ENCODE results near the gene MEIOC. TPM values are rescaled to one million over a fixed set of nuclear protein-coding genes. Genes with fewer than 3 reads are reported as not detected.

The MEIOC gene
- total and polyA plus RNA-seq, 2 donors (not counting 3 experiments of a cell fraction or from before 2014, with no cell fraction given), result 0.08 to 0.46 TPM

- POLR2A ChIA-PET, result no interaction called here
- DNase-seq (ENCODE audit: low read depth, low spot score) (no peak), FAIRE-seq (no peak)
Measured at GRCh38 chr17:44653954-44654353, 2.3 kb upstream of the MEIOC start.

More at GRCh38 chr17:44653954-44654353, 2.3 kb upstream of the MEIOC start:
- no peaks in the 10 kb centered on the region for H3K9me3 ChIP-seq (replicated peaks; ENCODE audit: control insufficient read depth, insufficient read depth, low read length)
- no peaks in the 10 kb centered on the region for H4K20me1 ChIP-seq (replicated peaks; ENCODE audit: control insufficient read depth, extremely low read depth, insufficient read depth, low read length)
- no peak overlapping the region for H2AFZ ChIP-seq (ENCODE audit: low read depth, low read length)
- H3K9me1 ChIP-seq (replicated peaks; ENCODE audit: control insufficient read depth, extremely low read depth, insufficient read depth, low read length), result no peaks in the 10 kb centered on the region
- H3K27ac ChIP-seq (ENCODE audit: insufficient read depth, low read depth, low read length), result no peak overlapping the region
- dilution Hi-C loops (cut with MboI; ENCODE audit: extremely low pct_ligation_motif_present, low sequenced_read_pairs), result no loop called here
- no peaks in the 10 kb centered on the region for H3K79me2 ChIP-seq (ENCODE audit: control insufficient read depth, insufficient read depth, low read length)
- BruUV-seq (replicated peaks), result no TSS peak
- H3K4me2 ChIP-seq (ENCODE audit: insufficient read depth, low read length), result no peak overlapping the region
- H3K4me3 ChIP-seq (replicated peaks in 1 of 3; ENCODE audit: insufficient read depth in 1 of 3, low read depth in 1 of 3, low read length in 3 of 3), result no peak overlapping the region
- H3K27me3 ChIP-seq (ENCODE audit: control insufficient read depth in 2 of 2, insufficient read depth in 2 of 2, low read length in 2 of 2), result peaks cover 22 to 30% of the 10 kb centered on the region in 2 experiments
- CTCF ChIA-PET, result interaction anchor here (0.6 to 1.2 kb wide), 3 partner anchors 18 to 130 kb away, joined by 3 to 6 read pairs (median 3); no protein-coding TSS in a partner anchor
- H3K36me3 ChIP-seq (ENCODE audit: control insufficient read depth in 2 of 2, extremely low read depth in 1 of 2, insufficient read depth in 2 of 2, low read length in 2 of 2), result no peaks in the 10 kb centered on the region
- H3K9ac ChIP-seq (replicated peaks; ENCODE audit: extremely low read depth, insufficient read depth, low read length), result no peak overlapping the region
- intact Hi-C loops (cut with micrococcal nuclease), result no loop called here
- no peak for TF ChIP-seq POLR2AphosphoS5 (IDR thresholded peaks at IDR 0.05; ENCODE audit: insufficient read depth, low read depth, low read length)
- TF ChIP-seq CTCF (IDR thresholded peaks at IDR 0.05; ENCODE audit: extremely low read depth in 1 of 2, insufficient read depth in 1 of 2, low read depth in 1 of 2, low read length in 2 of 2), result no peak
- TF ChIP-seq GATA2 (IDR thresholded peaks at IDR 0.05; ENCODE audit: insufficient read depth, insufficient read length, low read depth, low read length), result no peak
- no peak for TF ChIP-seq MAX (IDR thresholded peaks at IDR 0.05; ENCODE audit: insufficient read depth, insufficient read length)
- TF ChIP-seq FOS (IDR thresholded peaks at IDR 0.05; ENCODE audit: borderline replicate concordance, insufficient read depth, low read length), result no peak
- TF ChIP-seq POLR2A (IDR thresholded peaks at IDR 0.05; ENCODE audit: low read depth, low read length), result no peak
- TF ChIP-seq MYC (IDR thresholded peaks at IDR 0.05; ENCODE audit: low read depth, low read length), result no peak
- TF ChIP-seq JUN (IDR thresholded peaks at IDR 0.05; ENCODE audit: borderline replicate concordance, insufficient read depth, insufficient read length, low read depth), result no peak
- TF ChIP-seq EZH2 (IDR thresholded peaks at IDR 0.05; ENCODE audit: borderline replicate concordance, low read depth, low read length, severe bottlenecking), result no peak
- H3K4me1 ChIP-seq (ENCODE audit: control insufficient read depth, extremely low read depth, insufficient read depth, low read length), result no peaks in the 10 kb centered on the region
